K562 (cell line): Measurements from ENCODE around the gene TOR1AIP2. TPM values are rescaled to one million over a fixed set of nuclear protein-coding genes. Genes with fewer than 3 reads are reported as not detected.

Source experiments
- BRD9 ChIP-seq: fragments of 450-650 bp; IDR thresholded peaks from 2 replicates; pipeline ENCODE4 v1.6.1; 2018; ENCODE audit warnings: low read depth; ENCODE audit not compliant: partially characterized antibody
- CREB5 ChIP-seq: fragments of 250-450 bp; sonication (Bioruptor Pico); IDR thresholded peaks from 2 replicates; pipeline ENCODE4 v1.5.0; 2020; ENCODE audit warnings: mild to moderate bottlenecking
- SOX6 ChIP-seq: fragments of 450-650 bp; IDR thresholded peaks from 2 replicates; pipeline ENCODE4 v1.6.1; 2014; ENCODE audit warnings: mild to moderate bottlenecking
- ZNF23 ChIP-seq: fragments of 250-450 bp; sonication (Bioruptor Pico); IDR thresholded peaks from 2 replicates; pipeline ENCODE4 v1.4.0; 2020; ENCODE audit warnings: mild to moderate bottlenecking
- ZNF512 ChIP-seq: IDR thresholded peaks from 2 replicates; pipeline ENCODE4 v1.6.1; 2016; ENCODE audit warnings: missing genetic modification characterization, missing compliant biosample characterization
- polyA plus RNA-seq, 8 experiments: library from polyadenylated mRNA; depleted of rRNA in 4 of 8; stranded (reverse) in 5 of 8; unstranded in 3 of 8; fragments of >200 nt; fragmentation: Nextera tagmentation in 2 of 8; fragmentation: Illumina TruSeq in 1 of 8; extraction: Ambion mirVana in 2 of 8; extraction: Trizol in 1 of 8; gene quantifications; 2 replicates each; pipeline versions ENCODE4 v1.2.1 to v1.2.3, GENCODE V29; 2011 to 2014; ENCODE audit warnings: inconsistent platforms in 1 of 8, missing spikeins in 1 of 8
- total RNA-seq, 7 experiments: library from RNA; depleted of rRNA in 6 of 7; stranded (reverse); fragments of >200 nt in 6 of 7; fragmentation: Illumina TruSeq in 2 of 7; extraction: Trizol in 2 of 7; gene quantifications; 2 replicates each; pipeline versions ENCODE4 v1.2.1 to v1.2.3, GENCODE V29; 2011 to 2021; ENCODE audit warnings: low replicate concordance in 1 of 7
- TF ChIP-seq, protein P1 (sequence below), 2 experiments: fragments of 450-650 bp; formaldehyde crosslinking in 1 of 2; IDR thresholded peaks; 2 replicates each; pipeline versions ENCODE4 v1.4.0 to v1.6.1; 2014 to 2020; ENCODE audit warnings: mild to moderate bottlenecking in 2 of 2, borderline replicate concordance in 1 of 2, low read depth in 1 of 2
- TF ChIP-seq, protein P2 (sequence below), 2 experiments: fragments of 450-650 bp; IDR thresholded peaks; 2 replicates each; pipeline ENCODE4 v1.6.1; 2016; ENCODE audit warnings: mild to moderate bottlenecking in 2 of 2, borderline replicate concordance in 1 of 2, low read depth in 1 of 2, moderate library complexity in 1 of 2

The TOR1AIP2 gene
- total and polyA plus RNA-seq, 9 of the 15 experiments (the other 6 are each of a cell fraction or from before 2014, with no cell fraction given): 16.7 to 122 (median 41.4) TPM

DNA sequence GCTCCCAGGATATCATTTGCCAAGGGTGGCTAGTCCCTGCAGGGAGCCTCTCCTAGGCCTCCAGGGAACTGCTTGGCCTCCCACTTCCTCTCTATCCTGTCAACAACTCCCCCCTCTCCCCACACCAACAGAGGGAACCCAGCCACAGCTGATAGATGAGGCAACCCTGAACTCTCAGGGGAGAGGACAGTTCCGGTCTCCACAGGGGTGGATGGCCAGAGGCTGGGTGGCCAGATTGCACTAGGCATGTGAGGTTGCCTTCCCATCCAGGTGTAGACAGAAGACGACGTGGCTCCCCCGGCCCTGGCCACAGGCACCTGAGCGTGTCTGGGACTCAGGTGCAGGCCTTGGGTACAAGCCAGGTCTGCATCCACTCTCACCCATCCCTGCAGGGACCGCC lies 53.3 kb downstream of the TOR1AIP2 start (continued):
- TF ChIP-seq, protein P1, sequence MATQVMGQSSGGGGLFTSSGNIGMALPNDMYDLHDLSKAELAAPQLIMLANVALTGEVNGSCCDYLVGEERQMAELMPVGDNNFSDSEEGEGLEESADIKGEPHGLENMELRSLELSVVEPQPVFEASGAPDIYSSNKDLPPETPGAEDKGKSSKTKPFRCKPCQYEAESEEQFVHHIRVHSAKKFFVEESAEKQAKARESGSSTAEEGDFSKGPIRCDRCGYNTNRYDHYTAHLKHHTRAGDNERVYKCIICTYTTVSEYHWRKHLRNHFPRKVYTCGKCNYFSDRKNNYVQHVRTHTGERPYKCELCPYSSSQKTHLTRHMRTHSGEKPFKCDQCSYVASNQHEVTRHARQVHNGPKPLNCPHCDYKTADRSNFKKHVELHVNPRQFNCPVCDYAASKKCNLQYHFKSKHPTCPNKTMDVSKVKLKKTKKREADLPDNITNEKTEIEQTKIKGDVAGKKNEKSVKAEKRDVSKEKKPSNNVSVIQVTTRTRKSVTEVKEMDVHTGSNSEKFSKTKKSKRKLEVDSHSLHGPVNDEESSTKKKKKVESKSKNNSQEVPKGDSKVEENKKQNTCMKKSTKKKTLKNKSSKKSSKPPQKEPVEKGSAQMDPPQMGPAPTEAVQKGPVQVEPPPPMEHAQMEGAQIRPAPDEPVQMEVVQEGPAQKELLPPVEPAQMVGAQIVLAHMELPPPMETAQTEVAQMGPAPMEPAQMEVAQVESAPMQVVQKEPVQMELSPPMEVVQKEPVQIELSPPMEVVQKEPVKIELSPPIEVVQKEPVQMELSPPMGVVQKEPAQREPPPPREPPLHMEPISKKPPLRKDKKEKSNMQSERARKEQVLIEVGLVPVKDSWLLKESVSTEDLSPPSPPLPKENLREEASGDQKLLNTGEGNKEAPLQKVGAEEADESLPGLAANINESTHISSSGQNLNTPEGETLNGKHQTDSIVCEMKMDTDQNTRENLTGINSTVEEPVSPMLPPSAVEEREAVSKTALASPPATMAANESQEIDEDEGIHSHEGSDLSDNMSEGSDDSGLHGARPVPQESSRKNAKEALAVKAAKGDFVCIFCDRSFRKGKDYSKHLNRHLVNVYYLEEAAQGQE (IDR thresholded peaks at IDR 0.05; ENCODE audit: borderline replicate concordance): no peak
- TF ChIP-seq, protein P1 (CRISPR knock-in tag; IDR thresholded peaks at IDR 0.05; ENCODE audit: low read depth): peak; percentile 42; the same call in 1 of the 2 replicates
- TF ChIP-seq ZNF23 (CRISPR knock-in tag) (no peak), BRD9 (no peak), CREB5 (CRISPR knock-in tag) (no peak), SOX6 (peak; percentile 35; the same call in 1 of the 2 replicates), ZNF512 (tag) (no peak)
- TF ChIP-seq, protein P2, sequence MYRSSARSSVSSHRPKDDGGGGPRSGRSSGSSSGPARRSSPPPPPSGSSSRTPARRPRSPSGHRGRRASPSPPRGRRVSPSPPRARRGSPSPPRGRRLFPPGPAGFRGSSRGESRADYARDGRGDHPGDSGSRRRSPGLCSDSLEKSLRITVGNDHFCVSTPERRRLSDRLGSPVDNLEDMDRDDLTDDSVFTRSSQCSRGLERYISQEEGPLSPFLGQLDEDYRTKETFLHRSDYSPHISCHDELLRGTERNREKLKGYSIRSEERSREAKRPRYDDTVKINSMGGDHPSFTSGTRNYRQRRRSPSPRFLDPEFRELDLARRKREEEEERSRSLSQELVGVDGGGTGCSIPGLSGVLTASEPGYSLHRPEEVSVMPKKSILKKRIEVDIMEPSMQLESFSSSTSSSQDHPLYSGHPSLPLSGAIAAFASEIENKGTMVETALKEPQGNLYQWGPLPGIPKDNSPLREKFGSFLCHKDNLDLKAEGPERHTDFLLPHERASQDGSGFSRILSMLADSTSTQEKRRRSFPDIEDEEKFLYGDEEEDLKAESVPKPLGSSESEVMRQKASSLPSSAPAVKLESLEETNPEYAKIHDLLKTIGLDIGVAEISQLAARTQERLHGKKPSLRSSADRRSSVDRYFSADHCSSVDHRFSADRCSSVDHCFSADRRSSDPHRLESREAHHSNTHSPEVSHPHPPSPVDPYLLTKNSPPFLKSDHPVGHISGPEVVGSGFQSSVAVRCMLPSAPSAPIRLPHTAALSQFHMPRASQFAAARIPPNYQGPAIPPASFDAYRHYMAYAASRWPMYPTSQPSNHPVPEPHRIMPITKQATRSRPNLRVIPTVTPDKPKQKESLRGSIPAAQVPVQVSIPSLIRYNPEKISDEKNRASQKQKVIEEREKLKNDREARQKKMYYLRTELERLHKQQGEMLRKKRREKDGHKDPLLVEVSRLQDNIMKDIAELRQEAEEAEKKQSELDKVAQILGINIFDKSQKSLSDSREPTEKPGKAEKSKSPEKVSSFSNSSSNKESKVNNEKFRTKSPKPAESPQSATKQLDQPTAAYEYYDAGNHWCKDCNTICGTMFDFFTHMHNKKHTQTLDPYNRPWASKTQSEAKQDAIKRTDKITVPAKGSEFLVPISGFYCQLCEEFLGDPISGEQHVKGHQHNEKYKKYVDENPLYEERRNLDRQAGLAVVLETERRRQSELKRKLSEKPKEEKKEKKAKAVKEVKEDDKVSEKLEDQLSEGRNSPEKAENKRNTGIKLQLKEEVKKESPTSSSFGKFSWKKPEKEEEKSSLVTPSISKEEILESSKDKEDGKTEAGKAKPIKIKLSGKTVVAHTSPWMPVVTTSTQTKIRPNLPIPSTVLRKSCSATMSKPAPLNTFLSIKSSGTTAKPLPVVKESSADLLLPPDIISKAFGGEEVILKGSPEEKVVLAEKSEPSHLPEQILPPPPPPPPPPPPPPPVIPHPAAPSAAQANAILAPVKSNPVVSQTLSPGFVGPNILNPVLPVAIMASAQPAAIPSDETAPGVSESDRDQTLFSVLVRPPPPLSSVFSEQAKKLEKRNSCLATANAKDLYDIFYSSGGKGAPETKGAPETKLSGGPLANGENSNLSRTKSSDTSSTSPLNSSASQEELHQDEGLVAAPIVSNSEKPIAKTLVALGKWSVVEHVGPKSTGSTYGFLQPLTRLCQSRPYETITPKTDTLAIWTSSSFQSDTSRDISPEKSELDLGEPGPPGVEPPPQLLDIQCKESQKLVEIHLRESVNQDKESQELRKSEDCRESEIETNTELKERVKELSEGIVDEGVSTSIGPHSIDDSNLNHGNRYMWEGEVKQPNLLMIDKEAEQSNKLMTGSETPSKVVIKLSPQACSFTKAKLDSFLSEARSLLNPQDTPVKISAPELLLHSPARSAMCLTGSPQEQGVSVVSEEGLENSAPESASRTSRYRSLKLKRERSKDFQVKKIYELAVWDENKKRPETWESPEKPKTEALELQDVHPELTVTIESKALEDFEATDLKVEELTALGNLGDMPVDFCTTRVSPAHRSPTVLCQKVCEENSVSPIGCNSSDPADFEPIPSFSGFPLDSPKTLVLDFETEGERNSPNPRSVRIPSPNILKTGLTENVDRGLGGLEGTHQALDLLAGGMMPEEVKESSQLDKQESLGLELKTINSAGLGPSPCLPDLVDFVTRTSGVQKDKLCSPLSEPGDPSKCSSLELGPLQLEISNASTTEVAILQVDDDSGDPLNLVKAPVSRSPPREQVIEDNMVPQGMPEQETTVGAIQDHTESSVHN (IDR thresholded peaks at IDR 0.05; ENCODE audit: borderline replicate concordance in 1 of 2, low read depth in 1 of 2): peak in 1 of 2 experiments; percentile 83; a peak in 2 of 4 replicates
